Left cardiac atrium (tissue), 4 donors: ENCODE measurements around the gene CLDN6. TPM values are rescaled to one million over a fixed set of nuclear protein-coding genes. Genes with fewer than 3 reads are reported as not detected.

Source experiments
- ATAC-seq, 2 donors: fragments of 200-7000 bp; cut with Tn5 transposase; one replicate each; pipeline ENCODE4 v1.9.1; 2020; ENCODE audit warnings: mild to moderate bottlenecking in 2 of 2, moderate library complexity in 2 of 2
- DNase-seq: peaks from one replicate; pipeline ENCODE4 v3.0.0-alpha.2; 2020
- intact Hi-C, 2 donors: fragments of 100-400 bp; cut with DNase I; formaldehyde crosslinking; loops; one replicate each; pipeline versions ENCODE4 v1.14.1 to v1.15.1; 2022 to 2023
- total RNA-seq, 2 donors: library from RNA; stranded (reverse); fragmentation: NEBNext Ultra II Directional; extraction: Animal tissue kit (Norgen Biotek cat#: 25700); gene quantifications; one replicate each; pipeline ENCODE4 v1.2.1, GENCODE V29; 2021
- donor health status: DM: no; HTN: yes; CAD: no.
- donor health status: DM: no; HTN: yes; CAD: no; lungs with severe emphysema.
- donor health status: DM: yes; HTN: yes; CAD: no.
- donor health status: Dilated cardiomyopathy.

Gene CLDN6
- total RNA-seq, 2 donors from 2014 or later, result not detected

GRCh38 chr16:2968368-2968737, 49.6 kb downstream of the CLDN6 start:
- ATAC-seq (no peak), DNase-seq (no peak)
- intact Hi-C loops, result no loop called here

DNA sequence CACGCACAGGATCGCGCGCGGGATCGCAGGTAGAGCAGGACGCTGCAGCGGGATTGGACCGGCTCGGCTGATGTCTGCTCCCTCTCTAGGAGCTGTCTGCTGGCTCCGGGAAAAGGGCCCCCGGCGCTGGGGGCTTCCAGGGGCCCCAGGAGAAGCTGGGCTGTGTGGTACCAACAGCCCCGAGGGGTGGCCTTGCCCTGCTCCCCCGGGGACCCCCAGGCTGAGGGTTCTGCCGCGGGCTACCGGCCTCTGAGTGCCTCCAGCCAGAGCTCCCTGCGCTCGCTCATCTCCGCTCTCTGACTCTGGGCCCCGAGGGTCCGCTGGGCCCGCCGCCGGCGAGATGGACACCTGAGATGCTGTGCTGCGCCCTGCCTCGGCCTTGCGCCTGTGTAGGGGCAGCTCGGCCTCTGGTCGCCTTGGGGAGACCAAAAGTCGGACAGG, 50.2 kb downstream of the CLDN6 start:
- ATAC-seq (no peak), DNase-seq (no peak)
- intact Hi-C loops, result no loop called here

DNA sequence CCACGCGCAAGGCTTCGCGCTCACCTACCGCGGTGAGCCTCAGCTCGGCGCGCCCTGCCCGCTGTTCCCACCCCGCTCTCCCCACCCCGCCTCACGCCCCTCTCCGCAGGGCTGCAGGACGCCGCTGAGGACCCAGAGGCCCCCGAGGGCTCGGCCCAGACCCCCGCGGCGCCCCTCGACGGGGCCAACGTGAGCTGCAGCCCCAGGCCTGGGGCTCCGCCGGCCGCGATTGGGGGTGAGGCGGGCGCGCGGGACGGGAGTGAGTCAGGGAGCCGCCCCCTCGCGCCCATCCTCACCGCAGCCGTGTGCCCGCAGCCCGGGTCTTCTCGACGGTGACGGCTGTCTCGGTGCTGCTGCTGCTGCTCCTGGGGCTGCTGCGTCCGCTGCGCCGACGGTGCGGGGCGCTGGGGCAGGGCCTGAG, 50.8 kb downstream of the CLDN6 start:
- no peak for ATAC-seq
- DNase-seq, result no peak
- intact Hi-C loops, result no loop called here

- DNase-seq (no peak), ATAC-seq (no peak)
- intact Hi-C loops, result no loop called here
Measured at GRCh38 chr16:2966808-2967191, 51.2 kb downstream of the CLDN6 start.

DNA sequence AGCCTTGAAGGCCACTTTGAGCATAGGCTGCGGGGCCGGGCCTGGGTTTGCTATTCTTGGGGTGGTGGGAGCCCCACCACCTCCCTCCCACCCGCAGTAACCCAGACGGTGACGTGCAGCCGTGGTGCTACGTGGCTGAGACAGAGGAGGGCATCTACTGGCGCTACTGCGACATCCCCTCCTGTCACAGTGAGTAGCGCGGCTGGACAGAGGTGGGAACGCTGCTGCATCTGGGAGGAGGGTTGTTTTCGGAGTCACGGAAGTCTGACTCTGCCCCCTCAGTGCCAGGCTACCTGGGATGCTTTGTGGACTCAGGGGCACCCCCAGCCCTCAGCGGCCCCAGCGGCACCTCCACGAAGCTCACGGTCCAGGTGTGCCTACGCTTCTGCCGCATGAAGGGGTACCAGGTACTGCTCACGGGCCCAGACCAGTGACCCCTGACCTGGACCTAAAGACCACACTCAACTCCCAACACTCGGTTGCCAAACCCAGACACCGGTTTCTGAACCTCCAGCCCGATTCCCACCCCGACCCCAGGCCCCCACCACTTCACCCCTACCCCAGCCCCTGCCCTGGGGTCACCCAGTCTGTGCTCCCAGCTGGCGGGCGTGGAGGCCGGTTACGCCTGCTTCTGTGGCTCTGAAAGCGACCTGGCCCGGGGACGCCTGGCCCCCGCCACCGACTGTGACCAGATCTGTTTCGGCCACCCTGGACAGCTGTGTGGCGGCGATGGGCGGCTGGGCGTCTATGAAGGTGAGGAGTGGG, 51.8 kb downstream of the CLDN6 start:
- intact Hi-C loops, result no loop called here
- no peak for DNase-seq

More for the DNA sequence above, 51.8 kb downstream of the CLDN6 start:
- ATAC-seq, result no peak

Other genes with a start within 250 kb of the CLDN6 start
- gene ELOB, start 240.9 kb downstream of the CLDN6 start, total RNA-seq, result 100 to 1,000 TPM; 262 to 270 TPM
- gene PRSS33, start 230.6 kb downstream of the CLDN6 start, total RNA-seq, result not detected
- not detected for gene PRSS41, start 219.7 kb downstream of the CLDN6 start, total RNA-seq
- gene PRSS21, start 200.9 kb downstream of the CLDN6 start, total RNA-seq, result not detected
- gene ZG16B, start 187.9 kb downstream of the CLDN6 start, total RNA-seq, result under 1 TPM in 1 of 2 donors, not detected in 1; 0.27 TPM
- gene PRSS22, start 160.0 kb downstream of the CLDN6 start, total RNA-seq, result not detected
- gene FLYWCH2, start 135.0 kb downstream of the CLDN6 start, total RNA-seq, result 10 to 100 TPM; 27.1 to 29.1 TPM
- 10 to 100 TPM; 31.4 to 35.1 TPM for gene FLYWCH1, start 106.3 kb downstream of the CLDN6 start, total RNA-seq
- not detected for gene KREMEN2, start 53.9 kb downstream of the CLDN6 start, total RNA-seq
- 10 to 100 TPM in 1 of 2 donors, 1 to 10 TPM in 1; 5.8 to 10.1 TPM for gene PAQR4, start 48.8 kb downstream of the CLDN6 start, total RNA-seq
- gene PKMYT1, start 37.7 kb downstream of the CLDN6 start, total RNA-seq, result 1 to 10 TPM in 1 of 2 donors, under 1 TPM in 1; 0.97 to 2.9 TPM
- gene CLDN9, start 5.3 kb downstream of the CLDN6 start, total RNA-seq, result under 1 TPM; 0.24 TPM
- 10 to 100 TPM; 24.3 to 72.4 TPM for gene TNFRSF12A, start 2.2 kb upstream of the CLDN6 start, total RNA-seq
- 10 to 100 TPM; 28.4 to 46.1 TPM for gene HCFC1R1, start 5.8 kb upstream of the CLDN6 start, total RNA-seq
- gene THOC6, start 5.9 kb upstream of the CLDN6 start, total RNA-seq, result 10 to 100 TPM; 11.8 to 18.2 TPM
- not detected for gene BICDL2, start 18.8 kb upstream of the CLDN6 start, total RNA-seq
- gene MMP25, start 28.4 kb upstream of the CLDN6 start, total RNA-seq, result 1 to 10 TPM; 1.5 to 2.3 TPM
- gene IL32, start 47.5 kb upstream of the CLDN6 start, total RNA-seq, result 10 to 100 TPM; 51.7 to 64.0 TPM
- not detected for gene ZSCAN10, start 81.1 kb upstream of the CLDN6 start, total RNA-seq
- gene ZNF205, start 94.4 kb upstream of the CLDN6 start, total RNA-seq, result 1 to 10 TPM; 7.0 to 7.2 TPM
- gene ZNF213, start 116.8 kb upstream of the CLDN6 start, total RNA-seq, result 1 to 10 TPM; 6.5 to 6.7 TPM
- not detected for gene OR1F1, start 170.0 kb upstream of the CLDN6 start, total RNA-seq
- 1 to 10 TPM; 5.7 to 8.8 TPM for gene ZNF200, start 217.0 kb upstream of the CLDN6 start, total RNA-seq
- gene MEFV, start 238.4 kb upstream of the CLDN6 start, total RNA-seq, result 1 to 10 TPM; 1.8 to 1.9 TPM